A673 (cell line): ENCODE results near the gene TEKT4.
"Not testable (repeated sequence)": the region's sequence is repeated elsewhere in the genome, so short reads cannot be mapped to it uniquely, and the experiment has no call there.

Experiments
- CTCF ChIP-seq: fragments of 300-800, 200-600 bp; sonication (generic); conservative IDR thresholded peaks from 2 replicates; pipeline ENCODE4 v1.5.1; 2017; ENCODE audit warnings: low read depth, mild to moderate bottlenecking, antibody characterized with exemption, low read length, moderate library complexity, mixed read lengths
- EZH2 ChIP-seq: fragments of 200-600 bp; sonication (generic); IDR thresholded peaks from 2 replicates; pipeline ENCODE4 v1.6.1; 2017; ENCODE audit warnings: borderline replicate concordance, low read depth, mild to moderate bottlenecking, mixed read lengths, antibody characterized with exemption, low read length; ENCODE audit not compliant: poor library complexity, severe bottlenecking

- TF ChIP-seq CTCF, EZH2: not testable (repeated sequence)
Measured at GRCh38 chr2:94857367-94858162, 13.7 kb upstream of the TEKT4 start.
